ENCODE measurements around the gene KDM4C. TPM values are rescaled to one million over a fixed set of nuclear protein-coding genes. Genes with fewer than 3 reads are reported as not detected.

Gene KDM4C
- total RNA-seq, 1 donor from 2014 or later: 11.1 TPM

DNA sequence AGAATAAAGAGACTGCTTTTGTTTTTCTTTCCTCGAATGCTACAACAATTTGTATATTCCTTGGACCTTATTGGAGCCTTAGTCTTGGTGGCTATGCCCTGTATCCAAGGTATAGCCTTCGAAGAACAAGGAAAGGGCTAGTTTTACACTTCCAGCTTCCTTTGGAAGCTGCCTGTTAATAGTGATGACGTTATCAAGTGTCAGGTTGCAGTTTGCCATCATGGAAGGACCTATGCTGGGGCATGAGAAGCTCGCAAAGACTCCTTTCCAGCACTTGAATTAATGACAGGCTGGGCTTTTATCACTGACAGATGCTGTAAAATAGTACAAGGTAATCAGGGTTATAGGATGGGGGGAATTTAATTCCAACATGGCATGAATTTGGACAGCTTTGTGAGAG, 157.9 kb downstream of the KDM4C start:
- Histone ChIP-seq H3K36me3 (no peaks in the 10 kb centered on the region), H3K9ac (no peak overlapping the region), H2AFZ (replicated peaks) (no peak overlapping the region), H3K9me3 (ENCODE audit: low read depth) (no peaks in the 10 kb centered on the region), H3F3A (ENCODE audit: low read depth) (no peaks in the 10 kb centered on the region), H3K27me3 (no peaks in the 10 kb centered on the region), H3K27ac (no peak overlapping the region), H3K4me3 (no peak overlapping the region), H4K20me1 (ENCODE audit: low read depth) (no peaks in the 10 kb centered on the region), H3K4me2 (no peak overlapping the region), H3K79me2 (ENCODE audit: low read depth) (no peaks in the 10 kb centered on the region), H3K4me1 (peaks cover 13% of the 10 kb centered on the region)
- Mint-ChIP-seq H3K9me3 (peaks cover 4% of the 10 kb centered on the region), H3K36me3 (peaks cover 3% of the 10 kb centered on the region), H3K4me3 (no peak overlapping the region), H3K27me3 (ENCODE audit: insufficient read depth, low read depth) (no peaks in the 10 kb centered on the region), H3K27ac (no peak overlapping the region), H3K4me1 (peaks cover 8% of the 10 kb centered on the region)
- DNase-seq (ENCODE audit: low spot score): peak; percentile 20
- TF ChIP-seq EZH2 (IDR thresholded peaks at IDR 0.05) (no peak), EZH2phosphoT487 (IDR thresholded peaks at IDR 0.05) (no peak)
- TF ChIP-seq, protein P1, sequence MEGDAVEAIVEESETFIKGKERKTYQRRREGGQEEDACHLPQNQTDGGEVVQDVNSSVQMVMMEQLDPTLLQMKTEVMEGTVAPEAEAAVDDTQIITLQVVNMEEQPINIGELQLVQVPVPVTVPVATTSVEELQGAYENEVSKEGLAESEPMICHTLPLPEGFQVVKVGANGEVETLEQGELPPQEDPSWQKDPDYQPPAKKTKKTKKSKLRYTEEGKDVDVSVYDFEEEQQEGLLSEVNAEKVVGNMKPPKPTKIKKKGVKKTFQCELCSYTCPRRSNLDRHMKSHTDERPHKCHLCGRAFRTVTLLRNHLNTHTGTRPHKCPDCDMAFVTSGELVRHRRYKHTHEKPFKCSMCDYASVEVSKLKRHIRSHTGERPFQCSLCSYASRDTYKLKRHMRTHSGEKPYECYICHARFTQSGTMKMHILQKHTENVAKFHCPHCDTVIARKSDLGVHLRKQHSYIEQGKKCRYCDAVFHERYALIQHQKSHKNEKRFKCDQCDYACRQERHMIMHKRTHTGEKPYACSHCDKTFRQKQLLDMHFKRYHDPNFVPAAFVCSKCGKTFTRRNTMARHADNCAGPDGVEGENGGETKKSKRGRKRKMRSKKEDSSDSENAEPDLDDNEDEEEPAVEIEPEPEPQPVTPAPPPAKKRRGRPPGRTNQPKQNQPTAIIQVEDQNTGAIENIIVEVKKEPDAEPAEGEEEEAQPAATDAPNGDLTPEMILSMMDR (IDR thresholded peaks at IDR 0.05): no peak

DNA sequence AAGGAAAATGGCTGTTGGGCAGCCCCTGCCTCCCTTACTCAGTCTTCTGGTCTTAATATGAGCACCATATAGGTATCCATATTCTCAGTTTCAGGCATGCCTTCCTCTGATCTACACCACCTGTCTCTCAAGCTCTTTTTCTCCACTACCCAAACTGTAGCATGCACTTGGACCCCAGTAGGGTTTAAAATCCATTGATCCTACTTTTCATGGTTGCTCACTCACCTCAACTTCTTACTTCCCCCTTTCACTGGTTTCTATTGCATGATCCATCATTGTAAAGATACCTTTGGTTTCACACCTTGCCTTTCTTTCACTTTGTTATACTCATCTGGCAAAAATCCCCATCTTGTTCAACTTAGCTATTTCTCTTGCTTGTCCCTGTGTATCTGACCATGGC, 159.4 kb downstream of the KDM4C start:
- TF ChIP-seq EZH2phosphoT487 (IDR thresholded peaks at IDR 0.05): no peak
- TF ChIP-seq EZH2 (IDR thresholded peaks at IDR 0.05): no peak
- TF ChIP-seq, protein P1 (IDR thresholded peaks at IDR 0.05): no peak
- no peak overlapping the region for H3K4me2 ChIP-seq
- no peak overlapping the region for H3K27ac ChIP-seq
- H3K4me3 ChIP-seq: no peak overlapping the region
- H3K9me3 ChIP-seq (ENCODE audit: low read depth): no peaks in the 10 kb centered on the region
- H3K27me3 ChIP-seq: no peaks in the 10 kb centered on the region
- no peaks in the 10 kb centered on the region for H3F3A ChIP-seq (ENCODE audit: low read depth)
- no peaks in the 10 kb centered on the region for H3K36me3 ChIP-seq
- Mint-ChIP-seq H3K9me3 (peaks cover 4% of the 10 kb centered on the region), H3K36me3 (peaks cover 3% of the 10 kb centered on the region), H3K27me3 (ENCODE audit: insufficient read depth, low read depth) (no peaks in the 10 kb centered on the region), H3K27ac (no peak overlapping the region), H3K4me3 (no peak overlapping the region), H3K4me1 (peaks cover 6% of the 10 kb centered on the region)
- peaks cover 13% of the 10 kb centered on the region for H3K4me1 ChIP-seq
- H3K9ac ChIP-seq: no peak overlapping the region
- H3K79me2 ChIP-seq (ENCODE audit: low read depth): no peaks in the 10 kb centered on the region
- DNase-seq (ENCODE audit: low spot score): no peak
- H2AFZ ChIP-seq (replicated peaks): no peak overlapping the region
- no peaks in the 10 kb centered on the region for H4K20me1 ChIP-seq (ENCODE audit: low read depth)

DNA sequence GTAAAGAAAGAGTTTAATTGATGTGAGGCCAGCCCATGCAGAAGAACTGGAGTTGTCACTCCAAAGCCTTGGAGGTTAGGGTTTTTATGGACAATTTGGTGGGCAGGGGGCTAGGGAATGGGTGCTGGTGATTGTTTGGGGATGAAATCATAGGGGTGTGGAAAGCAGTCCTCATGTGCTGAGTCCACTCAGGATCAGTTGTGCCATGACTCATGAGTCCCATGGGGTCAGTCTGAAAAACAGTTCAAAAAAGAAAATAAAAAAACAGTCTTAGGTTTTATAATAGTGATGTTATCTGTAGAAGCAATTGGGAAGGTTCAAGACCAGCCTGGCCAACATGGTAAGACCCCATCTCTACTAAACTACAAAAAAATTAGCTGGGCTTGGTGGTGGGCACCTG, 162.3 kb downstream of the KDM4C start:
- no peak overlapping the region for H3K9ac ChIP-seq
- DNase-seq (ENCODE audit: low spot score): no peak
- no peak overlapping the region for H3K27ac ChIP-seq
- H3K4me3 Mint-ChIP-seq: no peak overlapping the region
- no peak overlapping the region for H3K4me3 ChIP-seq
- no peaks in the 10 kb centered on the region for H3K36me3 ChIP-seq
- H3K9me3 Mint-ChIP-seq: peaks cover 4% of the 10 kb centered on the region
- H4K20me1 ChIP-seq (ENCODE audit: low read depth): no peaks in the 10 kb centered on the region
- H3K4me1 ChIP-seq: peaks cover 15% of the 10 kb centered on the region
- peaks cover 3% of the 10 kb centered on the region for H3K36me3 Mint-ChIP-seq
- no peaks in the 10 kb centered on the region for H3K27me3 Mint-ChIP-seq (ENCODE audit: insufficient read depth, low read depth)
- H3K4me1 Mint-ChIP-seq: peaks cover 7% of the 10 kb centered on the region
- no peaks in the 10 kb centered on the region for H3K9me3 ChIP-seq (ENCODE audit: low read depth)
- no peak overlapping the region for H3K4me2 ChIP-seq
- no peaks in the 10 kb centered on the region for H3K79me2 ChIP-seq (ENCODE audit: low read depth)
- TF ChIP-seq EZH2 (IDR thresholded peaks at IDR 0.05): no peak
- TF ChIP-seq, protein P1 (IDR thresholded peaks at IDR 0.05): no peak
- TF ChIP-seq EZH2phosphoT487 (IDR thresholded peaks at IDR 0.05): no peak
- no peak overlapping the region for H2AFZ ChIP-seq (replicated peaks)
- H3K27ac Mint-ChIP-seq: no peak overlapping the region
- no peaks in the 10 kb centered on the region for H3F3A ChIP-seq (ENCODE audit: low read depth)
- no peaks in the 10 kb centered on the region for H3K27me3 ChIP-seq

Measured in neural progenitor cell (in vitro differentiated cells).